Right lobe of liver (tissue), 4 donors: ENCODE measurements around the gene CLCN7.

ENCODE experiments used
- POLR2A ChIP-seq: fragments of 450-650 bp; IDR thresholded peaks from one replicate; pipeline ENCODE4 v1.6.1; 2017; ENCODE audit warnings: antibody characterized with exemption, mild to moderate bottlenecking
- TF ChIP-seq, protein P1 (sequence below), 4 donors: fragments of 200-600 bp in 3 of 4; fragments of 450-650 bp in 1 of 4; IDR thresholded peaks; one replicate each; pipeline versions ENCODE4 v1.5.1 to v1.8.0; 2016 to 2022; ENCODE audit warnings: antibody characterized with exemption in 4 of 4, mild to moderate bottlenecking in 2 of 4
- donor health status: DM: no; HTN: no; CAD: no.
- donor health status: DM: no; HTN: no; CAD: no.
- donor health status: DM: no; HTN: yes; CAD: no.

DNA sequence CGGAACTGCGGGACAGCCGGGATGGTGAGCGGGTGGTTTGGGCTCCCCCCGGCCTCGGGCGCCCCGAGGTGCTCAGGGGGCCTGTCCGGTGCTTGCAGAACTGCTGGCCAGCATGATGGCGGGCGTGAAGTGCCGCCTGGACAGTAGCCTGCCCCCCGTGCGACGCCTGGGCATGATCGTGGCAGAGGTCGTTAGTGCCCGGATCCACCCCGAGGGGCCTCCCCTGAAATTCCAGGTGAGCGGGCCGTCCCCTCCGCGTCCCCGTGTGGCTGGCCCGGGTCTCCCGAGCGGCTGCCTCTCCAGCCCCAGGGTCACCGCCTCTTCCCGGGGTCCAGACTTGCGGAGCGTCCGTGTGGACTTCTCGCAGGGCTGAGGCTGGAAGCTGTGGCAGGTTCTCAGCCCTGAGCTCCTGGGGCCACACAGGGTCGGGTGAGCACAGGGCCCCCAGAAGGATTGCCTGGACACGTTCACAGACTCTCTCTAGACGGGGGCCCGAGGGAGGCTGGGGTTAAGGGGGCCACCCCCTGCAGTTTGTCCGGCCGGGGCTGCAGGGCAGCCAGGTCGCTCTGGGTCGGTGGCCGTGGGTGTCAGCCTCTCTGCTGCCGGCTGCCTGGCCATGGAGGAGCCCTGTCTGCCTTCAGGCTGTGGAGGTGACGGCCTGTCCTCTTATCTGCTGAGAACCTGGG lies 25.8 kb upstream of the CLCN7 start:
- TF ChIP-seq, protein P1, sequence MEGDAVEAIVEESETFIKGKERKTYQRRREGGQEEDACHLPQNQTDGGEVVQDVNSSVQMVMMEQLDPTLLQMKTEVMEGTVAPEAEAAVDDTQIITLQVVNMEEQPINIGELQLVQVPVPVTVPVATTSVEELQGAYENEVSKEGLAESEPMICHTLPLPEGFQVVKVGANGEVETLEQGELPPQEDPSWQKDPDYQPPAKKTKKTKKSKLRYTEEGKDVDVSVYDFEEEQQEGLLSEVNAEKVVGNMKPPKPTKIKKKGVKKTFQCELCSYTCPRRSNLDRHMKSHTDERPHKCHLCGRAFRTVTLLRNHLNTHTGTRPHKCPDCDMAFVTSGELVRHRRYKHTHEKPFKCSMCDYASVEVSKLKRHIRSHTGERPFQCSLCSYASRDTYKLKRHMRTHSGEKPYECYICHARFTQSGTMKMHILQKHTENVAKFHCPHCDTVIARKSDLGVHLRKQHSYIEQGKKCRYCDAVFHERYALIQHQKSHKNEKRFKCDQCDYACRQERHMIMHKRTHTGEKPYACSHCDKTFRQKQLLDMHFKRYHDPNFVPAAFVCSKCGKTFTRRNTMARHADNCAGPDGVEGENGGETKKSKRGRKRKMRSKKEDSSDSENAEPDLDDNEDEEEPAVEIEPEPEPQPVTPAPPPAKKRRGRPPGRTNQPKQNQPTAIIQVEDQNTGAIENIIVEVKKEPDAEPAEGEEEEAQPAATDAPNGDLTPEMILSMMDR (IDR thresholded peaks at IDR 0.05), result no peak
- no peak for TF ChIP-seq POLR2A
